Astrocyte (in vitro differentiated cells and primary cell): Measurements from ENCODE around the gene SULF2. TPM values are rescaled to one million over a fixed set of nuclear protein-coding genes. Genes with fewer than 3 reads are reported as not detected.

ENCODE experiments used
- DNase-seq: peaks from one replicate; pipeline ENCODE4 v3.0.0-alpha.2; 2010; ENCODE audit warnings: low read depth
- FAIRE-seq: peaks from 2 replicates; lab custom pipeline; 2011; peaks lifted over from hg19 to GRCh38; lab: Jason Lieb, UNC
- H2AFZ ChIP-seq: 2 replicates; pipeline ENCODE4 v1.6.0; 2012; ENCODE audit warnings: low read depth, low read length, inconsistent platforms
- H3K27ac ChIP-seq: 2 replicates; pipeline ENCODE4 v1.5.1; 2011; ENCODE audit warnings: low read depth, low read length, inconsistent platforms
- H3K27me3 ChIP-seq: 2 replicates; pipeline ENCODE4 v1.6.0; 2011; ENCODE audit warnings: low read length, inconsistent platforms; ENCODE audit not compliant: insufficient read depth
- H3K36me3 ChIP-seq: 2 replicates; pipeline ENCODE4 v1.5.1; 2011; ENCODE audit warnings: low read length, inconsistent platforms; ENCODE audit not compliant: insufficient read depth
- H3K4me1 ChIP-seq: 2 replicates; pipeline ENCODE4 v1.5.1; 2011; ENCODE audit warnings: low read length, inconsistent platforms; ENCODE audit not compliant: insufficient read depth
- H3K4me2 ChIP-seq: 2 replicates; pipeline ENCODE4 v1.6.0; 2012; ENCODE audit warnings: low read length, inconsistent platforms
- H3K4me3 ChIP-seq: 2 replicates; pipeline ENCODE4 v1.5.1; 2011; ENCODE audit warnings: low read depth, mild to moderate bottlenecking, low read length, inconsistent platforms; ENCODE audit not compliant: insufficient read depth
- H3K79me2 ChIP-seq: 2 replicates; pipeline ENCODE4 v1.6.0; 2012; ENCODE audit warnings: mild to moderate bottlenecking, low read length, inconsistent platforms; ENCODE audit not compliant: insufficient read depth
- H3K9ac ChIP-seq: 2 replicates; pipeline ENCODE4 v1.6.0; 2012; ENCODE audit warnings: mild to moderate bottlenecking, low read length, inconsistent platforms
- H3K9me3 ChIP-seq: 2 replicates; pipeline ENCODE4 v1.5.1; 2012; ENCODE audit warnings: low read depth, mild to moderate bottlenecking, low read length, inconsistent platforms; ENCODE audit not compliant: insufficient read depth
- H4K20me1 ChIP-seq: 2 replicates; pipeline ENCODE4 v1.6.0; 2012; ENCODE audit warnings: low read length, inconsistent platforms; ENCODE audit not compliant: insufficient read depth
- H3K27ac Mint-ChIP-seq: one replicate; pipeline ENCODE4 v1.8.0; 2021; ENCODE audit warnings: mild to moderate bottlenecking, mixed read lengths; ENCODE audit not compliant: unreplicated experiment
- H3K27me3 Mint-ChIP-seq: one replicate; pipeline ENCODE4 v1.8.0; 2021; ENCODE audit warnings: low read depth, mixed read lengths; ENCODE audit not compliant: unreplicated experiment
- H3K36me3 Mint-ChIP-seq: one replicate; pipeline ENCODE4 v1.8.0; 2021; ENCODE audit warnings: low read depth, mixed read lengths; ENCODE audit not compliant: unreplicated experiment
- H3K4me1 Mint-ChIP-seq: one replicate; pipeline ENCODE4 v1.8.0; 2021; ENCODE audit warnings: low read depth, mixed read lengths; ENCODE audit not compliant: unreplicated experiment
- H3K4me3 Mint-ChIP-seq: one replicate; pipeline ENCODE4 v1.8.0; 2021; ENCODE audit warnings: mild to moderate bottlenecking, moderate library complexity, mixed read lengths; ENCODE audit not compliant: unreplicated experiment
- H3K9me3 Mint-ChIP-seq: one replicate; pipeline ENCODE4 v1.8.0; 2021; ENCODE audit warnings: mild to moderate bottlenecking, mixed read lengths; ENCODE audit not compliant: unreplicated experiment
- CTCF ChIP-seq: IDR thresholded peaks from 2 replicates; pipeline ENCODE4 v1.5.1; 2011; ENCODE audit warnings: low read depth, mild to moderate bottlenecking, inconsistent platforms, low read length, moderate library complexity; ENCODE audit not compliant: insufficient read depth
- EZH2 ChIP-seq: IDR thresholded peaks from 2 replicates; pipeline ENCODE4 v1.6.1; 2012; ENCODE audit warnings: mild to moderate bottlenecking, low read length, inconsistent platforms; ENCODE audit not compliant: insufficient read depth
- total RNA-seq: library from RNA; stranded (reverse); gene quantifications from 2 replicates; pipeline ENCODE4 v1.2.1, GENCODE V29; 2021

Gene SULF2
- total RNA-seq, 1 donor from 2014 or later = 139 TPM

DNA sequence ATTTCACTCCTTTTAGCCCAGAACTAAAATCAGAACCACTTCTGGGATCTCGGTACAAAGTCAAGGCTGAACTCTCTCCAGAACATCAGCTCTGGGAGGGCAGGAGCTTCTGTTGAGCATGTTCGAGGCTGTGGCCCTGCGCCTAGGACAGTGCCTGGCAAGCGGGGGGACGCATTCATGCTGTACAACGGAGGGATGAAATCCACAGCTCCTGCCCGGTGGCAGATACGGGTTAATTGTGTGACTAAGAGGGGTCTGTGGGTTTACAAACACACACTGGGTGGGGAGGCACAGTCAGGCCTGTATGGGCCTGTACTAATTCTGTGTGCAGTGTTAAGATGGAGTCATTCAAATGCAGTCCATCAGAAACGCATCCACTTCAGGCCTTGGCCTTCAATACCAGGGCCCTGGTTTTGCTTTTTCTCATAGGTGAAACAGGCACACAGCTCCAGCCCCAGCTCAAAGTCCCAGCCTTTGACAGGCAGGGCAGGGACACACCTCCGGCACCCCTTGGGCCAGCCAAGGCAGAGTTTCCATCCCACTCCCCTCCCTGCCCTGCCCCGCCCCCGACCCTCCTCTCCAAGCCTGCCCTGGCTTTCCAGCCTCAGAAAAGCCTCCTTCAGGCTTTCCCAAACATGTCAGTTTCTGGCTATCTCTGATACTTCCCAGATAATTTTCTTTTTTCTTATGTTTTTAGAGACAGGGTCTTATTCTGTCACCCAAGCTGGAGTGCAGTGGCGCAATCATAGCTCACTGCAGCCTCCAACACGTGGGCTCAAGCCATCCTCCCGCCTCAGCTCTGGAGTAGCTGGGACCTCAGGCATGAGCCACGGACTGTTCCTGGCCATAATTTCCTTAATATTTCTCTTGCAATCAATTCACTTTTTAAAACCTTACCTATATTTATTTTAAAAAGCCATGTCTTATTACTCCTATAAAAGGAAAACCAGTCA is 109.8 kb downstream of the SULF2 start:
- no peak overlapping the region for H2AFZ ChIP-seq
- no peak overlapping the region for H3K9ac ChIP-seq
- H3K9me3 ChIP-seq = no peaks in the 10 kb centered on the region
- H3K36me3 ChIP-seq = no peaks in the 10 kb centered on the region
- TF ChIP-seq CTCF (no peak), EZH2 (no peak)
- H3K27ac Mint-ChIP-seq = no peak overlapping the region
- H3K27me3 Mint-ChIP-seq = peaks cover 2% of the 10 kb centered on the region
- H3K4me3 Mint-ChIP-seq = no peak overlapping the region
- H3K79me2 ChIP-seq = no peaks in the 10 kb centered on the region
- no peaks in the 10 kb centered on the region for H3K4me1 ChIP-seq
- H3K36me3 Mint-ChIP-seq = peaks cover 2% of the 10 kb centered on the region
- H3K4me2 ChIP-seq = no peak overlapping the region
- no peak overlapping the region for H3K27ac ChIP-seq
- FAIRE-seq (no peak), DNase-seq (no peak)
- H3K27me3 ChIP-seq = no peaks in the 10 kb centered on the region
- H4K20me1 ChIP-seq = no peaks in the 10 kb centered on the region
- H3K9me3 Mint-ChIP-seq = no peaks in the 10 kb centered on the region
- no peak overlapping the region for H3K4me3 ChIP-seq
- H3K4me1 Mint-ChIP-seq = no peaks in the 10 kb centered on the region

DNA sequence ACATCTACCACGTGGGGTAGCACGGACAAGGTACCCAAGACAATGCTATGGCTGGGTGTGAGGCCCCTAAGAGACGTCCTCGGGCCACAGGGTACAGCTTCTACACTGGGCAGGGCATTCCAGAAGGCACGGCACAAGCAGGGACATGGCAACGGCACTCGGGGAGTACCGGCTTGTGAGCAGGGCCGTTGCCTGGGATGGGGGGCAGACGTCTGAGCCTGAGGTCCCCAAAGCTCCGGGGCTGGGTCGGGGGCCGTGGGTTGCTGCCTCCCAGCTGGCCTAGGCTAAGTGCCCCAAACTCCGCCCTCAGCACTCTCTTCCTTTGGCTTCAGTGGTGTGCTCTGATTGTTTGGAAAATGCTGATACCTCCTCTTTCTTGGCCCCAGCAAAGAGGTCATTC is 110.6 kb downstream of the SULF2 start:
- no peak for FAIRE-seq
- Mint-ChIP-seq H3K4me1 (no peaks in the 10 kb centered on the region), H3K36me3 (peaks cover 2% of the 10 kb centered on the region), H3K9me3 (no peaks in the 10 kb centered on the region), H3K27ac (no peak overlapping the region), H3K27me3 (peaks cover 2% of the 10 kb centered on the region), H3K4me3 (no peak overlapping the region)
- Histone ChIP-seq H3K4me3 (no peak overlapping the region), H2AFZ (no peak overlapping the region), H3K27me3 (no peaks in the 10 kb centered on the region), H3K36me3 (no peaks in the 10 kb centered on the region), H3K9ac (no peak overlapping the region), H3K79me2 (no peaks in the 10 kb centered on the region), H3K27ac (no peak overlapping the region), H3K9me3 (no peaks in the 10 kb centered on the region), H4K20me1 (no peaks in the 10 kb centered on the region), H3K4me2 (no peak overlapping the region), H3K4me1 (no peaks in the 10 kb centered on the region)
- TF ChIP-seq EZH2 (no peak), CTCF (no peak)
- no peak for DNase-seq

- FAIRE-seq = no peak
- Histone ChIP-seq H3K4me3 (no peak overlapping the region), H3K27ac (no peak overlapping the region), H3K36me3 (no peaks in the 10 kb centered on the region), H3K79me2 (no peaks in the 10 kb centered on the region), H2AFZ (no peak overlapping the region), H4K20me1 (no peaks in the 10 kb centered on the region), H3K4me2 (no peak overlapping the region), H3K9ac (no peak overlapping the region), H3K9me3 (no peaks in the 10 kb centered on the region), H3K27me3 (no peaks in the 10 kb centered on the region), H3K4me1 (no peaks in the 10 kb centered on the region)
- H3K27me3 Mint-ChIP-seq = peaks cover 2% of the 10 kb centered on the region
- H3K36me3 Mint-ChIP-seq = peaks cover 2% of the 10 kb centered on the region
- H3K9me3 Mint-ChIP-seq = no peaks in the 10 kb centered on the region
- DNase-seq = no peak
- H3K4me3 Mint-ChIP-seq = no peak overlapping the region
- H3K4me1 Mint-ChIP-seq = no peaks in the 10 kb centered on the region
- H3K27ac Mint-ChIP-seq = no peak overlapping the region
- TF ChIP-seq EZH2 (no peak), CTCF (no peak)
Measured at GRCh38 chr20:47674145-47674544, 111.1 kb downstream of the SULF2 start.
